Memory B cell (primary cell): ENCODE results near the gene ATF6.

Experiments used
- ATAC-seq: fragments of 150-1000 bp; cut with Tn5 transposase; 2 replicates; pipeline ENCODE4 v1.10.0; 2021; ENCODE audit warnings: low read depth, mild to moderate bottlenecking, moderate library complexity
- DNase-seq, 2 donors: peaks; one replicate each; pipeline ENCODE4 v3.0.0; 2022; ENCODE audit warnings: low spot score in 2 of 2
- H3K27ac Mint-ChIP-seq: one replicate; pipeline ENCODE4 v1.8.0; 2022; ENCODE audit warnings: mild to moderate bottlenecking, moderate library complexity, mixed read lengths
- H3K27me3 Mint-ChIP-seq: one replicate; pipeline ENCODE4 v1.8.0; 2022; ENCODE audit warnings: mixed read lengths
- H3K36me3 Mint-ChIP-seq: one replicate; pipeline ENCODE4 v1.8.0; 2022; ENCODE audit warnings: mild to moderate bottlenecking, mixed read lengths
- H3K4me1 Mint-ChIP-seq: one replicate; pipeline ENCODE4 v1.8.0; 2022; ENCODE audit warnings: mixed read lengths
- H3K4me3 Mint-ChIP-seq: one replicate; pipeline ENCODE4 v1.8.0; 2022; ENCODE audit warnings: mild to moderate bottlenecking, moderate library complexity, mixed read lengths
- H3K9me3 Mint-ChIP-seq: one replicate; pipeline ENCODE4 v1.8.0; 2022; ENCODE audit warnings: mixed read lengths

Gene ATF6

DNA sequence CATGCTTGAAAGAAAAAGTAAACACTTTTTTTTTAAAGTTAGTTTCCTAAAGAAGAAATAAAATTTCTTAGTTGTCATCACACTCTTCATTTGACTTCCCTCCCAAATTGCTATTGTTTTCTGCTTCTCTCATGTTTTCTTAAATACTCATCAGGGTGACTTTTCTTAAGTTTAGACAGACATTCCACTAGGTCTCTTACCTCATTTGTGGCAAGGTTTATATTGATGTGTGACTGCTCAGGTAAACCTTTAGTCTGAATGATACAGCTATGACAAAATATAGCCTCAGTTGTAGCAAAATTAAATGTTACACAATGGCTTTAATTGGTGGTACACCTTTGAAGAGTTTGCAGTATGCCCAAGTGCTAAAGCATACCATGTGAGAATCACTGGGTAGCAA is 78.6 kb downstream of the ATF6 start:
- Mint-ChIP-seq H3K27ac (no peak overlapping the region), H3K9me3 (no peaks in the 10 kb centered on the region), H3K4me3 (no peak overlapping the region), H3K4me1 (peaks cover under 1% of the 10 kb centered on the region), H3K36me3 (peaks cover 31% of the 10 kb centered on the region), H3K27me3 (no peaks in the 10 kb centered on the region)
- ATAC-seq (no peak), DNase-seq (no peak)

DNA sequence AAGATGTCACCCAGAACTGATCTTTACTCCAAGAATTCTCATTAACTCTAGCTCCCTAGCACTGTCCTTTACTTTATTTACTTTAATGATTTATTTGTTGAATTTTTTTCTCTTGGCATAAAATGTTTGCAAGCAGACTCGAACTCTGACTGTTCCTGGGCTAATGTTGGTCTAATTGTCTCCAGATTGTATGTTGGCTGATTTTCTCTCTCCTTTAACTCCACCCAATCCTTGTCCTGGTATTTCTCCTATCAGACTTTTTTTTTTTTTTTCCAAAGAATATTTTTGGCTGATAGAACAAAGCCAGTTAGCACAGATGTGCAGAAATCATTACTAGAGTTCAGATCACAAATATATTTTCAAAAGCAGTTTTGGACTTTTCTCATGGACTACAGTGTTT is 82.6 kb downstream of the ATF6 start:
- Mint-ChIP-seq H3K4me3 (no peak overlapping the region), H3K9me3 (no peaks in the 10 kb centered on the region), H3K27ac (no peak overlapping the region), H3K36me3 (peaks cover 37% of the 10 kb centered on the region), H3K4me1 (peaks cover 2% of the 10 kb centered on the region), H3K27me3 (no peaks in the 10 kb centered on the region)
- ATAC-seq (no peak), DNase-seq (no peak)

DNA sequence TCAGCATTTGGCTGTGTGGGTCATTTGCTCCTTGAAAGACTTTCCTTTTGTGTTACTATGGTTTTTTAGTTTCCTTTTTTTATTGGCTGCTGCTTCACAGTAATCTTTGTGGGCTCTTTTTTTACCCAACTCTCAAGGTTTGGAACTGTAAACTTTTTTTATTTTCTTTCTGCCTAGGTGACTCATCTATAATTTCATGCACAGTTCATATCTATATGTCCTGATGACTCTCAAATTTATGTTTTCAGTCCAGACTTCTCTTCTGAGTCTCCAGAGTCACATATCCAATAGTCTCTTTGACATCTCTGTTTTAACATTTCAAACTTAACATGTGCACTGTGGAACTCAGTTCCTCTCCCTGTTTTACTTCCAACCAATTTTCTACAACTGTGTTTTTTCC is 83.4 kb downstream of the ATF6 start:
- ATAC-seq: no peak
- H3K36me3 Mint-ChIP-seq: peaks cover 42% of the 10 kb centered on the region
- H3K27ac Mint-ChIP-seq: no peak overlapping the region
- no peaks in the 10 kb centered on the region for H3K9me3 Mint-ChIP-seq
- no peak overlapping the region for H3K4me3 Mint-ChIP-seq
- DNase-seq: no peak
- H3K27me3 Mint-ChIP-seq: no peaks in the 10 kb centered on the region
- peaks cover 2% of the 10 kb centered on the region for H3K4me1 Mint-ChIP-seq

DNA sequence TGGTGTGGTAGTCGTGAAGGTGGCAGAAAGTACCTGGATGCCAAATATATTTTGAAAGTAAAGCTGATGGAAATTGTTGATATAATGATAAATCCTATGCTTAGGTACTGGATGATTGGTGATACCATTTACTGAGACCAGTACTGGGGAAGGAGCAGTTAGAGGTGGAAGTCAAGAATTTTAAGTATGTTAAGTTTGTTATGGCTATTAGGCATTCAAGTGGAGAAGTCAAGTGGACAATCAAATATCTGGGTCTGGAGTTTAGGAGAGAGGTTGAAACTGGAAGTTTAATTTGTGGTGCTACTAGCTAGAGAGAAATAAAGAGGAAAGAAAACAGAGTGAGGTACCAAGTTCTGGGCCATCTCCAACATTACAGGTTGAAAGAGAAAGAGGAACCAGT is 89.1 kb downstream of the ATF6 start:
- no peak for ATAC-seq
- Mint-ChIP-seq H3K4me1 (no peaks in the 10 kb centered on the region), H3K36me3 (peaks cover 41% of the 10 kb centered on the region), H3K27ac (no peak overlapping the region), H3K9me3 (no peaks in the 10 kb centered on the region), H3K4me3 (no peak overlapping the region), H3K27me3 (no peaks in the 10 kb centered on the region)
- DNase-seq: no peak

DNA sequence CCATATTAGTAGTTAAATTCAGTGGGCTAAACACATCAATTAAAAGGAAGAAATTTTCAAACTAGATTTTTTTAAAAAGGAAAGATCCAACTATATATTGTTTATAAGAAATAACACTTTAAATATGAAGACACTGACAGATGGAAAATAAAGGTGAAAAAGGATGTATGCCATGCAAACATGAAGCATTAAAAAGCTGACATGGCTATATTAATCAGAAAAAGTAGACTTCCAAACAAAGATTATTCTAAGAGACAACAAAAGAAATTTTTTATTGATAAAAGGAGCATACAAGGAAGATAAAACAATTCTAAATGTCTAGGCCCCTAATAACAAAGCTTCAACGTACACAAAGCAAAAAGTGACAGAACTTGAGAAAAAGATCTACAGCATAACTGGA is 92.2 kb downstream of the ATF6 start:
- ATAC-seq (no peak), DNase-seq (no peak)
- H3K9me3 Mint-ChIP-seq: no peaks in the 10 kb centered on the region
- no peaks in the 10 kb centered on the region for H3K27me3 Mint-ChIP-seq
- H3K4me1 Mint-ChIP-seq: no peaks in the 10 kb centered on the region
- H3K36me3 Mint-ChIP-seq: peaks cover 32% of the 10 kb centered on the region
- no peak overlapping the region for H3K4me3 Mint-ChIP-seq
- H3K27ac Mint-ChIP-seq: no peak overlapping the region

DNA sequence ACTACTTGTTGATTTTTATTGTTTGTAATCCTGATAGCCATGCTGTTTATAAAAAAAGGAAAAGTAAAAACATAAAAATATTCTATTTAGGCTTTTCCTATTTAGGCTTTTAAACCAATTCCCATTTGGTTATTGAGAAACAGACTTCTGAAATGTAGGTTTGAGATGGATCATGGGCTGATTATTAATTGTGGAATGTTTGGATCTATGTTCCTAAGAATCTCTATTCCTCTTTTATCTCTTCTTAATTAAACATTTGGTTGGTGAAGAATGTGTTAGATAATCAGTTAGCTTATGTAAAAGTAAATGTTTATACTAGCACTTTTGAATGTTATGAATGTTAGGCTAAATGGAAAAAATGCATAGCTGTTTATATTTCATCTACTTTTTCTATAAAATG is 97.4 kb downstream of the ATF6 start:
- no peak for ATAC-seq
- H3K36me3 Mint-ChIP-seq: peaks cover 12% of the 10 kb centered on the region
- no peak for DNase-seq
- H3K27ac Mint-ChIP-seq: no peak overlapping the region
- H3K9me3 Mint-ChIP-seq: no peaks in the 10 kb centered on the region
- no peaks in the 10 kb centered on the region for H3K4me1 Mint-ChIP-seq
- no peaks in the 10 kb centered on the region for H3K27me3 Mint-ChIP-seq
- no peak overlapping the region for H3K4me3 Mint-ChIP-seq

DNA sequence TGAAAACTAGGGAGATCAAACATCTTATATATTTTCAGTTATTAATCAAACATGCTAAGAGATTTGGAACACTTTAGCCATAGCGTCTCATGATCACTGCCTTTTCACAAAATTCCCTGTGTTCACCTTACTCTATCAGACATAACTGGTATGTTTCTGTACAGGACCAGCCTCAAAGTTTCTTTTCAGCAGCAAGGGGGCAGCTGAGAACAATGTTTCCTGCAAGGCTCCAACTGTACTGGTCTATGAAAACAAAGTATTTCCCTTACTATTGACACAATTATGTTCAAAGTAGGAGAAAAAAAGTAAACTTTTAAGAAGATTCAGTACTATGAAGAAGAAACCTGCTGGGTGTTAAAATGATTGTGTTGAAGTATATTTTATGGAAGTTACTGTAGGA is 98.5 kb downstream of the ATF6 start:
- DNase-seq: no peak
- H3K4me3 Mint-ChIP-seq: no peak overlapping the region
- H3K36me3 Mint-ChIP-seq: peaks cover 10% of the 10 kb centered on the region
- no peak overlapping the region for H3K27ac Mint-ChIP-seq
- H3K4me1 Mint-ChIP-seq: no peaks in the 10 kb centered on the region
- H3K9me3 Mint-ChIP-seq: no peaks in the 10 kb centered on the region
- no peaks in the 10 kb centered on the region for H3K27me3 Mint-ChIP-seq
- no peak for ATAC-seq

DNA sequence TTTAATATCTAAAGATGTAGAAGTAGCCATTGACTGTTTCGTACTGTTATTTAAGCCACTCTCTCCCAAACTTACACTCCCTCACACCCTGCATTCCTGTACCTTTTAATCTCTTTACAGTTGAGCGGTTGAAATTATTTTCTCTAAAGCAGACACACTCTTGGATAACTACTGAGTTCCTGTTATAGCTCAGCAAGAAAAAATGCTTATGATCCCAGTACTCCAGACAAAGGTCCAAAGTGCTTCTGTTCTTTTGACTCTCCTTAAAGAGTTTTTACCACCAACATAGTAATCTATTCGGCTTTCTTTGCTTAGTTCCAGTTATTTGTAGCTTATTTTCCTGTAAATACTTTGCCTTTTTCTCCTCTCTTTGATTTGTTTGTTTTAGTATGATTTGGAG is 100.1 kb downstream of the ATF6 start:
- DNase-seq: no peak
- Mint-ChIP-seq H3K36me3 (peaks cover 16% of the 10 kb centered on the region), H3K9me3 (no peaks in the 10 kb centered on the region), H3K4me1 (no peaks in the 10 kb centered on the region), H3K27me3 (no peaks in the 10 kb centered on the region), H3K4me3 (no peak overlapping the region), H3K27ac (no peak overlapping the region)
- no peak for ATAC-seq

DNA sequence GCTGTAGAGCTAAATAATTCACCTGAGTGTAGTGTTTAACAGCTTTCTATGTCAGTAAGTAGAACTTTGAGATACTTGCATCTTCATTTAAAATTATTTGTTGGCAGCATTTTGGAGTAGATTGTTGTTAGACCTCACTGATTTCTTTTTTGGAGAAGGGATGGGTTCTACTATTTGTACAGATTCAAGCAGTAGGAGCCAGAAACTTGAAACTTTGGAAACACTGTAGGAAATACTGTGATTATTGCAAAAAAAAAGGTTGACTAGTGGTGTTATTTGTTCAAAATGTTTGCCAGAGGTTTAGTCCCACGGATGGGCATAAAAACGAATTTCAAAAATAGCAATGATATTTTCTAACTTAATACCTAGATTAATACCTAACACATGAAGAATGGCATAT is 102.7 kb downstream of the ATF6 start:
- no peak for ATAC-seq
- H3K4me3 Mint-ChIP-seq: no peak overlapping the region
- no peak for DNase-seq
- peaks cover 18% of the 10 kb centered on the region for H3K36me3 Mint-ChIP-seq
- H3K27me3 Mint-ChIP-seq: no peaks in the 10 kb centered on the region
- H3K27ac Mint-ChIP-seq: no peak overlapping the region
- H3K9me3 Mint-ChIP-seq: no peaks in the 10 kb centered on the region
- no peaks in the 10 kb centered on the region for H3K4me1 Mint-ChIP-seq

DNA sequence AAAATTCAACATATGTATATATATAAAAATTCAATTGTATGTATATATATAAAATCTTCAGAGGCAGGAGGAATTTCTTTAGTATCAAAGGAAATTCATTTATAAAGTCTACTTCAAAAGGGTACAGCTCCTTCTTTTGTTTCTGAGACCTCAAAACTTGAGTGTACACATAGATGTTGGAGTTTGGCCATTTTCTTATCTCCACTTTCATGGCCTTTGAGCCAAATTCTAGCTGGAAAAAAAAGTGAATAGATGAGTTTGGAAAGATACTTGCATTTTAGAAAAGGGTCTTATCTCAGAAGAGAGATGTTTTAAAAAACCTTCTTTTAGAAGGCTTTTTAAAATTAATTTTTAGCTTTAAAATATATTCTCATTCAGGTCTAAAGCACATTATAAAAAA is 103.2 kb downstream of the ATF6 start:
- H3K36me3 Mint-ChIP-seq: peaks cover 18% of the 10 kb centered on the region
- ATAC-seq: no peak
- no peak overlapping the region for H3K4me3 Mint-ChIP-seq
- no peaks in the 10 kb centered on the region for H3K4me1 Mint-ChIP-seq
- no peaks in the 10 kb centered on the region for H3K27me3 Mint-ChIP-seq
- no peak overlapping the region for H3K27ac Mint-ChIP-seq
- H3K9me3 Mint-ChIP-seq: no peaks in the 10 kb centered on the region
- DNase-seq: no peak

DNA sequence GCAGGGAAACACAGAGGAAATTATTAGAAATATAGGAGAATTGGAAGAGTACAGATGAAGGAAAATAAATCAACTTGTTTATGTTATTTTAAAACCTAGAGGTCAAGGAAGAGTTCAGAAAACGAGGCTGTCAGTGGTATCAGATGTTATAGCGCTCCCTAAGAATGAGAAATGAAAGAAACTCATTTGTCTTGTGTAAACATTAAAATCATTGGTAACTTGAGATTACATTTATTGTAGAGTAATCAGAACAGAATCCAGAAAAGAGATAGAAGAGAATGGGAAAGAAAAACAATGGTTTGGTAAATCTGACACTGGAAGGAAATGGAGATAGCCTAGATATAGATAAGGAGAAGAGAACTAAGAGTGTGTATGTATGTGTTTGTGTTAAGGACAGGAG is 106.4 kb downstream of the ATF6 start:
- peaks cover 14% of the 10 kb centered on the region for H3K36me3 Mint-ChIP-seq
- DNase-seq (no peak), ATAC-seq (no peak)
- H3K4me1 Mint-ChIP-seq: no peaks in the 10 kb centered on the region
- no peak overlapping the region for H3K4me3 Mint-ChIP-seq
- H3K9me3 Mint-ChIP-seq: no peaks in the 10 kb centered on the region
- no peak overlapping the region for H3K27ac Mint-ChIP-seq
- no peaks in the 10 kb centered on the region for H3K27me3 Mint-ChIP-seq

DNA sequence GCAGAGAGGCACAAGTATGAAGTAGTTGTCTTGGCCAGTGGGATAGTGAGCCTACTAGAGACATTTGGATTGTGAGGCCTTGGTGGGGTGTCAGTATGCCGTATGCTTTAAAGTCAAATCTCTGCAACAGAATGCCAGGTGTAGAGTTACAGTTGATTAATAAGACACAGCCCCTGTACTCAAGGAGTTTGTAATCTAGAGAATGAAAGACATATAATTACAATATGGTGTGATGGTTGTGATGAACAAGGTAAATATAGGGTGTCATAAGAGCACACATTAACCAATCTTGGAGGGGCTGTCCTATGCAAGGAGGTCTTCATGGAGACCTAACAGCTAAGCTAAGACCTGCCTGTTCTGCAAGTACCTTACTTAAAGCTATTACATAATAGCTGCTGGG is 113.1 kb downstream of the ATF6 start:
- H3K4me3 Mint-ChIP-seq: no peak overlapping the region
- no peaks in the 10 kb centered on the region for H3K27me3 Mint-ChIP-seq
- H3K36me3 Mint-ChIP-seq: no peaks in the 10 kb centered on the region
- ATAC-seq: no peak
- no peak overlapping the region for H3K27ac Mint-ChIP-seq
- no peaks in the 10 kb centered on the region for H3K4me1 Mint-ChIP-seq
- no peaks in the 10 kb centered on the region for H3K9me3 Mint-ChIP-seq
- DNase-seq: no peak

DNA sequence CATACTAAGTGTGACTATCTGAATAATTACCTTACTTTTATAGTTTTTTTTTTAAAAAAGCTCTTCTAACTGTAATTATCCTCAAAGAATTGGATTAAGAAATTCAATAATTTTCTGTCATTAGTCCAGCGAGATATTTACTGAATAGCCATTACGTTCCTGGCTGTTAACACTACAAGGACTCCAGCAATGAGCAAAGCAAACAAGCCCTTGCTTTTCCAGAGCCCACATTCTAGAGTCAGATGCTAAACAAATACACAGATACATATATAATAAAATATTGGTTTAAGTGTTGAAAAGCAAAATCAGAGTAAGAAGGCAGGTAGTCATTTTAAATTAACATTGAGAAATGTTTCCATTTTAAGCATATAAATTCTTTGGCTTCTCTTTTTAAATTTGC is 118.4 kb downstream of the ATF6 start:
- Mint-ChIP-seq H3K4me1 (no peaks in the 10 kb centered on the region), H3K9me3 (no peaks in the 10 kb centered on the region), H3K4me3 (no peak overlapping the region), H3K27me3 (no peaks in the 10 kb centered on the region), H3K27ac (no peak overlapping the region), H3K36me3 (peaks cover 19% of the 10 kb centered on the region)
- DNase-seq (no peak), ATAC-seq (no peak)

DNA sequence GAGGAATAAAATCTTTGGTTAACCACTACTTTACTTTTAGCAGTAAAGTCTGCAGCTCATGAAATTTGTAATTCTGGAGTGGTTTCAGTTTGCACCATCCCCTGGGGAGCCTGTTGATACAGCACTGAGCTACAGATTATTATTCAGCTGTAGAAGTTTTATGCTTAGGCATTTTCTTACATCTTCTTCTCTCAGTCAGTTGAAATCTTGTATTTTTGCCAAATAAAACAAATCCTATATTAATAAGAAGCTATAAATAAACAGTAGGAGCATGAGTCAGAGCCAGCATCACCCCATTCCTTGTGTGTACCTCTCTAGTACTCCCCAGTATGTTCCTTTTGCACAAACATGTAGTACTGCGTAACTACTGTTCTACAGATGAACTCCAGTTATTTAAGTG is 118.9 kb downstream of the ATF6 start:
- no peak for ATAC-seq
- Mint-ChIP-seq H3K4me1 (no peaks in the 10 kb centered on the region), H3K9me3 (no peaks in the 10 kb centered on the region), H3K27me3 (no peaks in the 10 kb centered on the region), H3K4me3 (no peak overlapping the region), H3K36me3 (peaks cover 22% of the 10 kb centered on the region), H3K27ac (no peak overlapping the region)
- no peak for DNase-seq

DNA sequence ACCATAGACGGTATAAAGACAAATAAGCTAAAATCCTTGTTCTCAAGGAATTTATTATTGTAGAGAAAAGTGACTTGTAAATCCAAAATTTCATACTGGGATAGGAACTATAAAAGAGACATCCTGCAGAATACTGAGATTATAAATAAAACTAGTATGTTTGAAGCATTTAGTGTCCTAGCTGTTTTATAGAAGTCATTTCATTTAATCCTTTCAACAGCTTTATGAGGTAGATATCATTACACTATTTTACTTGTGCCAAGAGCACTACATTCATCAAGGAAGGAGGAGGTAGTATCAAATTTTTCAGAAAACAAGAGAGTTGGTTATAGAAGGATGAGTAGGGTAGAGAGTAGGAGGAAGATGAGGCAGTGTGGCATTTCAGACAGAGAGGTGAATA is 119.6 kb downstream of the ATF6 start:
- Mint-ChIP-seq H3K9me3 (no peaks in the 10 kb centered on the region), H3K27me3 (no peaks in the 10 kb centered on the region), H3K4me1 (no peaks in the 10 kb centered on the region), H3K36me3 (peaks cover 30% of the 10 kb centered on the region), H3K4me3 (no peak overlapping the region), H3K27ac (no peak overlapping the region)
- DNase-seq (no peak), ATAC-seq (no peak)

DNA sequence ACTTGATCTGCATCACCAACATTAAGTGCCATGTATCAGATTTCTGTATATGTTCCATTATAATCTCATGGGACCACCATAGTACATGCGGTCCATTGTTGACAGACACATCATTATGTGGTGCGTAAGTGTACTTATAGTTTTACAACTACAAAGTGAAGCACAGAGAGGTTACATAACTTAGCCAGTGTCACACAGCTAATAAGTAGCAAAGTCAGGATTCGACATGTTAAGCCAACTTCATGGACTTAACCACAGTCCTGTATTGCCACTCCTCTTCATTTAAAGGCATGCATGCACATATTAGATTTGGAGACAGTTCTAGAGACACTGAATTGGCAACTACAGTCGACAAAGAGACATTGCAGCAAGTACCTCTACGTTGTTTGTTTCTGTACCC is 120.5 kb downstream of the ATF6 start:
- H3K4me3 Mint-ChIP-seq: no peak overlapping the region
- ATAC-seq: no peak
- no peaks in the 10 kb centered on the region for H3K4me1 Mint-ChIP-seq
- H3K27me3 Mint-ChIP-seq: no peaks in the 10 kb centered on the region
- H3K9me3 Mint-ChIP-seq: no peaks in the 10 kb centered on the region
- H3K36me3 Mint-ChIP-seq: peaks cover 35% of the 10 kb centered on the region
- no peak for DNase-seq
- no peak overlapping the region for H3K27ac Mint-ChIP-seq
